Spleen (tissue), 11 donors: ENCODE measurements around the gene GNMT. TPM values are rescaled to one million over a fixed set of nuclear protein-coding genes. Genes with fewer than 3 reads are reported as not detected.
A peak's percentile ranks its signal among the peaks of the same experiment; 100 is the strongest.

Source experiments
- DNase-seq: peaks from one replicate; pipeline ENCODE4 v3.0.0-alpha.2; 2020
- H3K27ac ChIP-seq, 8 donors: fragments of 200-600 bp; sonication (generic) in 7 of 8; 1 replicate in 4 of 8; 2 replicates in 4 of 8; pipeline versions ENCODE4 v1.5.0 to v1.8.0; 2016 to 2021; ENCODE audit warnings: inconsistent platforms in 4 of 8, mild to moderate bottlenecking in 4 of 8, moderate library complexity in 1 of 8
- H3K27me3 ChIP-seq, 7 donors: fragments of 200-600 bp; sonication (generic) in 6 of 7; replicated peaks in 1 of 7; 1 replicate in 4 of 7; 2 replicates in 3 of 7; pipeline versions ENCODE4 v1.5.0 to v1.8.0; 2016 to 2021; ENCODE audit warnings: inconsistent platforms in 3 of 7, mild to moderate bottlenecking in 1 of 7
- H3K36me3 ChIP-seq, 6 donors: fragments of 200-600 bp; sonication (generic) in 5 of 6; 1 replicate in 4 of 6; 2 replicates in 2 of 6; pipeline versions ENCODE4 v1.5.0 to v1.8.0; 2016 to 2021; ENCODE audit warnings: inconsistent platforms in 2 of 6
- H3K4me1 ChIP-seq, 6 donors: fragments of 200-600 bp; sonication (generic) in 5 of 6; 1 replicate in 3 of 6; 2 replicates in 3 of 6; pipeline versions ENCODE4 v1.5.0 to v1.8.0; 2016 to 2021; ENCODE audit warnings: inconsistent platforms in 3 of 6
- H3K4me3 ChIP-seq, 8 donors: fragments of 200-600 bp; sonication (generic) in 7 of 8; 1 replicate in 4 of 8; 2 replicates in 4 of 8; pipeline versions ENCODE4 v1.5.0 to v1.8.0; 2016 to 2021; ENCODE audit warnings: inconsistent platforms in 4 of 8, mild to moderate bottlenecking in 4 of 8, moderate library complexity in 2 of 8
- H3K9me3 ChIP-seq, 8 donors: fragments of 200-600 bp; sonication (generic) in 7 of 8; 1 replicate in 4 of 8; 2 replicates in 4 of 8; pipeline versions ENCODE4 v1.5.0 to v1.8.0; 2016 to 2021; ENCODE audit warnings: inconsistent platforms in 4 of 8
- POLR2A ChIP-seq, 3 donors: fragments of 450-650 bp; IDR thresholded peaks; one replicate each; pipeline ENCODE4 v1.5.1; 2017; ENCODE audit warnings: antibody characterized with exemption in 3 of 3, mild to moderate bottlenecking in 1 of 3
- POLR2AphosphoS5 ChIP-seq, 3 donors: sonication (generic); formaldehyde crosslinking; IDR thresholded peaks; one replicate each; pipeline ENCODE4 v1.5.1; 2017; ENCODE audit warnings: antibody characterized with exemption in 3 of 3
- WGBS, 5 donors: extraction: QIAGEN DNeasy Blood & Tissue Kit in 3 of 5; methylation state at CpG; one replicate each; pipeline versions ENCODE4 v1.1.5 to v1.1.7; 2013 to 2018; 5-methylcytosine and 5-hydroxymethylcytosine counted together
- intact Hi-C: fragments of 100-400 bp; cut with DNase I; formaldehyde crosslinking; loops from one replicate; pipeline ENCODE4 v1.15.0; 2023; ENCODE audit warnings: low total_unique reads
- polyA plus RNA-seq, 3 donors: library from polyadenylated mRNA; stranded (reverse); fragments of 200-250 nt; gene quantifications; one replicate each; pipeline ENCODE4 v1.2.1, GENCODE V29; 2013
- total RNA-seq, 7 donors: library from RNA; depleted of rRNA in 3 of 7; stranded (reverse); fragments of >200 nt in 3 of 7; fragmentation: NEBNext Ultra II Directional in 4 of 7; extraction: Animal tissue kit (Norgen Biotek cat#: 25700) in 4 of 7; gene quantifications; one replicate each; pipeline versions ENCODE4 v1.1.0 to v1.2.1, GENCODE V29; 2016 to 2021
- TF ChIP-seq, protein P1 (sequence below), 11 experiments: fragments of 200-600 bp in 7 of 11; fragments of 450-650 bp in 4 of 11; sonication (generic) in 4 of 11; IDR thresholded peaks in 8 of 11; conservative IDR thresholded peaks in 3 of 11; 1 replicate in 7 of 11; 2 replicates in 4 of 11; pipeline versions ENCODE4 v1.4.0 to v1.8.0; 2016 to 2021; ENCODE audit warnings: antibody characterized with exemption in 11 of 11, inconsistent platforms in 4 of 11, mild to moderate bottlenecking in 1 of 11
- donor health status: healthy with polysubstance abuse.
- donor health status: DM: no; HTN: no; CAD: no; lungs with moderate emphysema.
- donor health status: DM: no; HTN: no; CAD: no.
- donor health status: Bipolar disorder and iron deficiency.
- donor health status: healthy.
- donor health status: DM: no; HTN: no; CAD: no.
- donor health status: DM: yes; HTN: yes; CAD: no.

GNMT gene
- total and polyA plus RNA-seq, 10 donors: 0.68 to 3.0 (median 2.0) TPM

DNA sequence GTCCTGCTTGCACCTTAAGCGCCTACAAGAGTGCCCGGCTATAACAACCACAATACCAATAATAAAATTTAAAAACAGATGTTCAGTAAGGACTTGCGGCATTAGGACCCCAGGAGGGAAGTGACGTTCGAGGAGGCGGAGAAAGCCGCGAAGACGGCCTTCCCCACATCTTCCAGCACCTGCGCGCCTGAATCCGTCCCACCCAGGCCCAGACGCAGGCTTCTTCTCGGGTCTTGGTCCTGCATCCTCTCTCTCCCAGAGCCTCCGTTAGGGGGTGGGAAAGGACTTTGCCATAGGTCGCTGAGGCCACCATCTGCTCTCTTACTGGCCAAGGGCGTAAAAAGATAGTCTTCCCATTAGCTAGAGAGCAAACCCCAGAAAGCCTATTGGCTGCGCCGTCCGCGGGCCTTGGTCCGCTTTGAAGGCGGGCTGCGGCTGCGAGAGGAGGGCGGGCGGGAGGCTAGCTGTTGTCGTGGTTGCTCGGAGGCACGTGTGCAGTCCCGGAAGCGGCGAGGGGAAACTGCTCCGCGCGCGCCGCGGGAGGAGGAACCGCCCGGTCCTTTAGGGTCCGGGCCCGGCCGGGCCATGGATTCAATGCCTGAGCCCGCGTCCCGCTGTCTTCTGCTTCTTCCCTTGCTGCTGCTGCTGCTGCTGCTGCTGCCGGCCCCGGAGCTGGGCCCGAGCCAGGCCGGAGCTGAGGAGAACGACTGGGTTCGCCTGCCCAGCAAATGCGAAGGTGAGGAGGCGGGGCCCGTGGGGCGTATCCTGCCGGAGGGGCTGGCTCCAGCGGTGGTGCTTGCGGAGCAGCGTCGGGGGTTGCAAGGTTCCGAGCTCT lies 31.4 kb upstream of the GNMT start, which contains the start of gene CNPY3:
Gene CNPY3, plus strand, starts transcription at position 495 of the 835 bp plus-strand sequence. Its CDS starts 91 bp downstream, at position 586.
- peaks cover 0 to 31% (median 6%) of the 10 kb centered on the region in 6 donors for H3K36me3 ChIP-seq
- peak; percentile 100 for DNase-seq
- peak within 1 kb of the TSS; percentile 92 to 99 (median 94) for H3K27ac ChIP-seq
- intact Hi-C loops: no loop called here
- peak within 1 kb of the TSS; percentile 51 to 100 (median 92) for H3K4me3 ChIP-seq
- 0 to 1% (median 0%) methylated on average over 40 to 63 of the region's 63 CpGs for WGBS, 5 donors
- H3K9me3 ChIP-seq: no peaks in the 10 kb centered on the region
- no peaks in the 10 kb centered on the region for H3K27me3 ChIP-seq
- TF ChIP-seq POLR2A (IDR thresholded peaks at IDR 0.05) (peak; percentile 42 to 82 (median 77)), POLR2AphosphoS5 (IDR thresholded peaks at IDR 0.05) (peak; percentile 86 to 96 (median 94))
- TF ChIP-seq, protein P1, sequence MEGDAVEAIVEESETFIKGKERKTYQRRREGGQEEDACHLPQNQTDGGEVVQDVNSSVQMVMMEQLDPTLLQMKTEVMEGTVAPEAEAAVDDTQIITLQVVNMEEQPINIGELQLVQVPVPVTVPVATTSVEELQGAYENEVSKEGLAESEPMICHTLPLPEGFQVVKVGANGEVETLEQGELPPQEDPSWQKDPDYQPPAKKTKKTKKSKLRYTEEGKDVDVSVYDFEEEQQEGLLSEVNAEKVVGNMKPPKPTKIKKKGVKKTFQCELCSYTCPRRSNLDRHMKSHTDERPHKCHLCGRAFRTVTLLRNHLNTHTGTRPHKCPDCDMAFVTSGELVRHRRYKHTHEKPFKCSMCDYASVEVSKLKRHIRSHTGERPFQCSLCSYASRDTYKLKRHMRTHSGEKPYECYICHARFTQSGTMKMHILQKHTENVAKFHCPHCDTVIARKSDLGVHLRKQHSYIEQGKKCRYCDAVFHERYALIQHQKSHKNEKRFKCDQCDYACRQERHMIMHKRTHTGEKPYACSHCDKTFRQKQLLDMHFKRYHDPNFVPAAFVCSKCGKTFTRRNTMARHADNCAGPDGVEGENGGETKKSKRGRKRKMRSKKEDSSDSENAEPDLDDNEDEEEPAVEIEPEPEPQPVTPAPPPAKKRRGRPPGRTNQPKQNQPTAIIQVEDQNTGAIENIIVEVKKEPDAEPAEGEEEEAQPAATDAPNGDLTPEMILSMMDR (IDR thresholded peaks at IDR 0.05 in 8 of 11, conservative IDR thresholded peaks at IDR 0.05 in 3 of 11): peak in 5 of 11 experiments; percentile 6 to 33 (median 13)
- H3K4me1 ChIP-seq: peaks cover 36 to 62% (median 56%) of the 10 kb centered on the region in 6 donors

DNA sequence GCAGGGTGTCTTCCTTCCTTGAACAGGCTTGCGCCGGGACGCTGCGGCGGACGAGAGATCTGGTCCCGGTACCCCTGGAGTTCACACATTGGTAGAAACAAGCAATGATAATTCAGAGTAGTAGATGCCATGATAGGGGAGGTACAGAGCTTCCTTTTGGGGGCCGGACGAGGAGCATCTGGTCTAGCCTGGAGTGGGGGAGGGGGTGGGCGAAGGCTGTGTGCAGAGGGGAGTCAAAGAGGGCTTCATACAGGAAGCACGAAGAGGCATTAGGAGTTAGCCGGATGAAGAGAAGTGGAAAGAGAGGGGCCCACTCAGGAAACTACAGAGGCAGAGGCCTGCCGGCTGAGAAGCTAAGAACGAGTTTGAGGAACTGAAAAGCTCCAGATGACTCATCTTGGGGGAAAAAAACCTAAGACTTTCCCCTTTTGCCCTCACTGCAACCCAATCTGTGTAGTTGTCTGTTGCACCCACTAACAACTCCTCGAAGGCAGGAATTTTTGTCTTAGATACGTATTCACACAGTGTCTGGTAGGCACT lies 30.7 kb upstream of the GNMT start:
- Histone ChIP-seq H3K27me3 (no peaks in the 10 kb centered on the region), H3K36me3 (peaks cover 0 to 37% (median 13%) of the 10 kb centered on the region in 6 donors), H3K9me3 (no peaks in the 10 kb centered on the region), H3K4me3 (peak overlapping the region; percentile 51 to 100 (median 92)), H3K27ac (peak overlapping the region; percentile 92 to 99 (median 94)), H3K4me1 (peaks cover 39 to 69% (median 63%) of the 10 kb centered on the region in 6 donors)
- peak; percentile 87 for DNase-seq
- intact Hi-C loops: no loop called here
- 0 to 1% (median 0%) methylated on average over 16 of the region's 16 CpGs for WGBS, 5 donors
- TF ChIP-seq POLR2AphosphoS5 (IDR thresholded peaks at IDR 0.05) (peak in 1 of 3 donors; percentile 80), POLR2A (IDR thresholded peaks at IDR 0.05) (peak in 1 of 3 donors; percentile 44)
- TF ChIP-seq, protein P1 (IDR thresholded peaks at IDR 0.05 in 8 of 11, conservative IDR thresholded peaks at IDR 0.05 in 3 of 11): no peak

DNA sequence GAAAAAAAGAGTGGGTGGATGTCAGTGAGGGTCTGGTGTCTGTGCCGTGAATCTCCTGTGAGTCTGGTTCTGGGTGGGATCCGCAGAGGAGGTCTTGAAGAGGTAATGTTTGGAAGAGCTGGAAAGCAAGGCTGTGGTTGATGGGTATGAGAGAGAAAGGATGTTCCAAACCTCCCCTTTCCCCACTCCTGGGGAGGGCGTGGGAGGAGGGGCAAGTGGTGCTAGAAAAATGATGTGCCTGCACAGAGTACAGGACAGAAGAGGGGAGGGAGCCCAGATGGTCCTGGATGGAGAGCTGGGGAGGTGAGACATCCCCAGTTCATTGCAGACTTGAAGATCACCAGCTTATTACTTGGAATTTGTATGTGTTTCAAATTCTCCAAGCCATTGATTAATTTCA lies 28.1 kb upstream of the GNMT start:
- intact Hi-C loops: no loop called here
- H3K27ac ChIP-seq: peak overlapping the region; percentile 11 to 99 (median 94)
- no peak for DNase-seq
- peaks cover 3 to 63% (median 35%) of the 10 kb centered on the region in 6 donors for H3K36me3 ChIP-seq
- WGBS, 5 donors: 65 to 89% (median 85%) methylated on average over 3 of the region's 3 CpGs
- TF ChIP-seq, protein P1 (IDR thresholded peaks at IDR 0.05 in 8 of 11, conservative IDR thresholded peaks at IDR 0.05 in 3 of 11): no peak
- no peak for TF ChIP-seq POLR2AphosphoS5 (IDR thresholded peaks at IDR 0.05)
- no peak for TF ChIP-seq POLR2A (IDR thresholded peaks at IDR 0.05)
- H3K27me3 ChIP-seq: no peaks in the 10 kb centered on the region
- peak overlapping the region in 5 of 8 donors; percentile 0 to 100 (median 92) for H3K4me3 ChIP-seq
- H3K9me3 ChIP-seq: no peaks in the 10 kb centered on the region
- H3K4me1 ChIP-seq: peaks cover 39 to 92% (median 74%) of the 10 kb centered on the region in 6 donors
